Measurements from ENCODE around the gene SLC22A1.

DNA sequence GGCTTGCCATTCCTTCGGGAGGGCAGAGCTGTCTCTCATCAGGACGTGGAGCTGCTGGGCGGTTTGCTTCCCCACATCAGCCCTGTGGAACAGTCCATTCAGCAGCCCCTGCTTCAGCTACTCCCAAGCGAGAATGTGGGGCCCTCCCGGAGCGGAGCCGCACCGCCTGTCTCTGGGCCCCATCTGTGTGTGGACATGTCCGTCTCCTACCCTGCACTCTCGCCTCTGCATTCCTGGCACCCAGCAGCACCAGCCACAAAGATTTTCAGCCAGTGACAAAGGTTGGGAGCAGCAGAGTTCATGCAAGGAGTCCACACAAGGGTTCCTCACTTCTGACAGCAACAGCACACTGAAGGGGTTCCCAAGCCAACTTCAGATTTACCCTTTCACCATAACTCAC is 29.0 kb upstream of the SLC22A1 start:
- no peak for TF ChIP-seq ZNF785 (tag by site-specific recombination; IDR thresholded peaks at IDR 0.05)
- TF ChIP-seq, protein P1, sequence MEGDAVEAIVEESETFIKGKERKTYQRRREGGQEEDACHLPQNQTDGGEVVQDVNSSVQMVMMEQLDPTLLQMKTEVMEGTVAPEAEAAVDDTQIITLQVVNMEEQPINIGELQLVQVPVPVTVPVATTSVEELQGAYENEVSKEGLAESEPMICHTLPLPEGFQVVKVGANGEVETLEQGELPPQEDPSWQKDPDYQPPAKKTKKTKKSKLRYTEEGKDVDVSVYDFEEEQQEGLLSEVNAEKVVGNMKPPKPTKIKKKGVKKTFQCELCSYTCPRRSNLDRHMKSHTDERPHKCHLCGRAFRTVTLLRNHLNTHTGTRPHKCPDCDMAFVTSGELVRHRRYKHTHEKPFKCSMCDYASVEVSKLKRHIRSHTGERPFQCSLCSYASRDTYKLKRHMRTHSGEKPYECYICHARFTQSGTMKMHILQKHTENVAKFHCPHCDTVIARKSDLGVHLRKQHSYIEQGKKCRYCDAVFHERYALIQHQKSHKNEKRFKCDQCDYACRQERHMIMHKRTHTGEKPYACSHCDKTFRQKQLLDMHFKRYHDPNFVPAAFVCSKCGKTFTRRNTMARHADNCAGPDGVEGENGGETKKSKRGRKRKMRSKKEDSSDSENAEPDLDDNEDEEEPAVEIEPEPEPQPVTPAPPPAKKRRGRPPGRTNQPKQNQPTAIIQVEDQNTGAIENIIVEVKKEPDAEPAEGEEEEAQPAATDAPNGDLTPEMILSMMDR (tag by site-specific recombination; IDR thresholded peaks at IDR 0.05) = no peak
- TF ChIP-seq ZNF561 (tag by site-specific recombination; IDR thresholded peaks at IDR 0.05; ENCODE audit: borderline replicate concordance) = no peak
- no peak for TF ChIP-seq ZSCAN16 (tag by site-specific recombination; IDR thresholded peaks at IDR 0.05)
- TF ChIP-seq YY1 (tag by site-specific recombination; IDR thresholded peaks at IDR 0.05) = no peak
- TF ChIP-seq ZFP3 (tag by site-specific recombination; IDR thresholded peaks at IDR 0.05; ENCODE audit: low read depth) = no peak
- no peak for TF ChIP-seq KLF16 (tag by site-specific recombination; IDR thresholded peaks at IDR 0.05)
- no peak for TF ChIP-seq ZNF629 (tag by site-specific recombination; IDR thresholded peaks at IDR 0.05)
- no peak for TF ChIP-seq ZNF792 (tag by site-specific recombination; IDR thresholded peaks at IDR 0.05)
- no peak for TF ChIP-seq KLF1 (tag by site-specific recombination; IDR thresholded peaks at IDR 0.05)
- TF ChIP-seq, protein P2, sequence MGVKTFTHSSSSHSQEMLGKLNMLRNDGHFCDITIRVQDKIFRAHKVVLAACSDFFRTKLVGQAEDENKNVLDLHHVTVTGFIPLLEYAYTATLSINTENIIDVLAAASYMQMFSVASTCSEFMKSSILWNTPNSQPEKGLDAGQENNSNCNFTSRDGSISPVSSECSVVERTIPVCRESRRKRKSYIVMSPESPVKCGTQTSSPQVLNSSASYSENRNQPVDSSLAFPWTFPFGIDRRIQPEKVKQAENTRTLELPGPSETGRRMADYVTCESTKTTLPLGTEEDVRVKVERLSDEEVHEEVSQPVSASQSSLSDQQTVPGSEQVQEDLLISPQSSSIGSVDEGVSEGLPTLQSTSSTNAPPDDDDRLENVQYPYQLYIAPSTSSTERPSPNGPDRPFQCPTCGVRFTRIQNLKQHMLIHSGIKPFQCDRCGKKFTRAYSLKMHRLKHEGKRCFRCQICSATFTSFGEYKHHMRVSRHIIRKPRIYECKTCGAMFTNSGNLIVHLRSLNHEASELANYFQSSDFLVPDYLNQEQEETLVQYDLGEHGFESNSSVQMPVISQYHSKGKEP (tag by site-specific recombination; IDR thresholded peaks at IDR 0.05) = no peak
- no peak for TF ChIP-seq ZNF133 (tag by site-specific recombination; IDR thresholded peaks at IDR 0.05)
